ENCODE results near the gene ATP11C.

ATP11C gene

DNA sequence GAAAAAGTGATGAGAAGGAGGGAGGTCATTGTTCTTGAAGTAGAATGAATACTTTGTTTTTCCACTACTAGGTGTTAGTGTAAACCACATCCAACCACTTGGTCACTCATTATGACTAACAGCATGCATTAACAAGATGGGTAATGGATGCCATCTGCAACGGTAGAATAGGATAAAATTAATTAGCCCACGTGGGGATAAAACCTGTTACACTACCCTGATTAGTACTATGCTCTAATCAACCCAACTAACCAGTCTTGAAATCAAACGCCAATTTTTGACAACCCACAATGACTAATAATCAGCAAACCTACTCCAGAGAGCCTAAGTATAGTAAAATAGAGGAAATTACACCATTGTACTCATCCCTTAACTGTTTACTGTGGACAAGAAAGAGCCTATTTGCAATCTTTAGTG, 131.4 kb downstream of the ATP11C start:
- DNase-seq = no peak

DNA sequence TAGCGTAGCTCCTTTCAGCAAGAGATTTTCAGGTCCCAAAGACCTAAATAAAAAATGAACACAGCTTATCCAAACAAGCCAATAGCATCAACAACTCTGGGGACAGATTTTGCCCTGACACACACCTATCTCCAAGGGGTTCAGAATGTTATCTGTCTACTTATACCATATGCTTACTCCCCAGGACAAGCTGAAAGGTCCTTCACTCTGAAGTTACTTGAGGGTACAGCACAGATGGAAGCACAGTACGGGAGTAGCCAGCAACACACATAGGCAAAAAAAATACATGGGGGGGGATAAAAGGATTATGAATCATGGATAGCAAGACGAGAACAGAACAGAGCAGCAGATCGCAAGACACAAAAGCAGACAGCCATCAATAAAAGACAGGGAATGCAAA, 134.2 kb downstream of the ATP11C start:
- no peak for DNase-seq

DNA sequence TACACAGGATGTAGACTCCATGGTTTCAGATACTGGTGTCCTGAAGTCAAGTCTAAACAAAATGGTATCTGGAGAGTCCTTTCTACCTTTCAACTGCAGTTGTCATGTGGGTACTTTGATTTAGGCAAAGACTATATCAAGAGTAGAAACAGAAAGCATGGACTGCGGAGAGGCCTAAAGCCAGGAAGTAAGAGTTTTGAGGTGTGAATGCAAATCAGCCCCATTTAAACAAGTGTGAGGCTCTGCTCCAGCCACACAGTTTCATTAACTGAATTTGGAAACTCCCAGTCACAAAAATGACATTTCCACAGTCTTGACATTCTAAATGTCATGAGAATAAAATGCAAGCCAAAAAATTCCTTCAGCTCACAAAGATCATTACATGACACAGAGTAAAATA, 137.7 kb downstream of the ATP11C start:
- no peak for DNase-seq

DNA sequence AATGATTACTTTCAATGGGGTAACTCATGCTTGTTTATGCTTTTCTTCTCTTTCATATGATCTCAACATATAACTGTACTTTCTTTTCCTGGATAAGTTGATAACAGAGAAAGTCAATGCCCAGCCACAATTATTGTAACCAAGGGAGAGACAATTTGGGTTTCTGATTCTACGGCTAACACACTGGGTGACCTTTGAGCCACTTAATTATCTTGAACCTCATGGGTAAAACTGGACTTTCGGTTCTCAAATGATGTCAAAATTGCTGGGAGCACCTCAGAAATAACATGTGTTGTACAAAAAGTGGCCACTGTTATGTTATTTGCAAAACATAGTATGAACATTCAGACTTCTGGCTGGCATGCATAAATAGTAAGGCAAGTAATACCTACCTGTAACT, 145.3 kb downstream of the ATP11C start:
- no peak for DNase-seq

DNA sequence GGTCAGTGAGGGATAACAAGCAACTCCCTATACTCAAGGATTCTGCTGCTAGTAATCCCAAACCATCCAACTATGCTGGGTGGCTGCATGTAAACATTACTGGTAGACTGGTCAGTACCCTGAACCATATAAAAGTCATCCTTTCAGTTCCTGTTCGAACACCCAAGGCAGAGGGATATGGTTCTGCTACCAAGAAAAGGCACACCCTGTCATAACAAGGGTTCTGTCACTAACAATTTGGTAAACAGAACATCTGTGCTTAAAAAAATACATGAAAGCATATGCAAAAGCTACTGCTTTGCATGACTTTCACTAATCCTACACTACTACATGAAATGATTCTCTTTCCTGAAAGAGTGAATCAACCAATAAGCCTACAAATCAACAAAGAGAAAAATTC, 148.0 kb downstream of the ATP11C start:
- no peak for DNase-seq

DNA sequence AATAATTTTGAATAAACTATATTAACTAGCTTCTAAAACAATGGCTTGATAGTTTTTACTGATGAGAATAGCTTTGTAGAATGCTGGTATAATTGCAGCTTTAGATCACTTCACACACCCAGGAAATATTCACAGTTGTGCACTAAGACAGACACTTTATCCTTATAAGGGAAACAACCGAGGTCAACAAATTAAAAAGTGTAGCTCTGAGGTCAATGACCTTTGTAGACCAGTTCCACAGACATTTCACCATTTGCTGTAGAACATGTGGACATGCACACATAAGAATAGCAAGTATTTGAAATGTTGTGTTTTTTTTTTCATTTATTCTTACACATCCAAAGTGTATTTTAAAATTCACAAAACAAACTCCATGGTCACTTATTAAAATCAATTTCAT, 148.9 kb downstream of the ATP11C start:
- no peak for DNase-seq

DNA sequence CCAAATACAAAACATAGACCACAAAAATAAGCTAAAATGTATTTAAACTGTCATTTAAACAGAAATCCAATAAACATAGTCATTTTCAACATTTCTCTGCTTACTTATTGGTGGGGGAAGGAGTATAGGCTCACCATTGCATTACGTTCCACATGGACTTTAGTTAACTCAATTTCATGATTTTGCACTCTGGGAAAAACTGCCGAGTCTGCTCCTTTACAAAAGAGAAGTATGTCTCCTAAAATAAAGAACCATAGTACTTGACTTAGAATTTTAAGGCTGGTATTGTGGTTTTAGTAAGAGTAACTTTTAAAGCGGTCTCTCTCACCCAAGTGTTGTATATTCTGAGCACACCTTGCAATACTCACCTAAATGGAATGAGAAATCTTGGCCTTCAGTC, 149.8 kb downstream of the ATP11C start:
- no peak for DNase-seq

DNA sequence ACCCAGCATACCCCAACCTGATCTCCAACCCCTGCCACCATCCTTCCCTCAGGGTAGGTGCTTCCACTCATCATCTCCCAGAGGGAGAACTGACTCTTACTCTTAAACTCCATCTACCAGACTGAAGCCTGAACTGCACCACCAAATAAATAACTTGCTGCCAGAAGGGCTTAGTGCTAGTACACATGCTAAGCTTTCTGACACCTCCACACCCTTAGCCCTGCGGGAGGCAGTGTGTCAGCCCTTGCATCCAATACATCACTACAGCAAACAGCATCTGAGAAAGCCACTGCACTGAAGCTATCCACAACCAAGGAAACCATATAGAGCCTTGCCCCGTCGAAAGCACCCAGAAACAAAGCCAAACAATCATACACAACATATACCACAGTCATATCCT, 156.3 kb downstream of the ATP11C start:
- no peak for DNase-seq

DNA sequence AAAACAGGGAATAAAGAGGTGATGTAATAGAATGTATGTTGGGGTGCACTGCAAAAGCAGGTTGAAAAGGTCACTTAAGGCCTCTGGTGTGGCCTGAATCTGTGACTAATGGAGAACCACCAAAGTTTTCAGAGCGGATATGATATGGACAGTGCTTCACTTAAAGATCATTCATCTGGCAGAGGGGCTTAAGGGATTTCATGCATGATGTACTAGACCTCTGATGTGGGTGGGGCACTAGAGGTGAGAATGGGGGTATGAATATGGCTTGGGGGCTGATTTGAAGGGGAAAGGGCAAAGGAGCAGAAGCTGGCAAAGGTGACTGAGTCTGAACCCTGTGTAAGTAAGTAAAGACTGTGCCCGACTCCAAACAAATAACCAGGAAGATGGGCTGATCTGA, 162.5 kb downstream of the ATP11C start:
- DNase-seq = no peak

DNA sequence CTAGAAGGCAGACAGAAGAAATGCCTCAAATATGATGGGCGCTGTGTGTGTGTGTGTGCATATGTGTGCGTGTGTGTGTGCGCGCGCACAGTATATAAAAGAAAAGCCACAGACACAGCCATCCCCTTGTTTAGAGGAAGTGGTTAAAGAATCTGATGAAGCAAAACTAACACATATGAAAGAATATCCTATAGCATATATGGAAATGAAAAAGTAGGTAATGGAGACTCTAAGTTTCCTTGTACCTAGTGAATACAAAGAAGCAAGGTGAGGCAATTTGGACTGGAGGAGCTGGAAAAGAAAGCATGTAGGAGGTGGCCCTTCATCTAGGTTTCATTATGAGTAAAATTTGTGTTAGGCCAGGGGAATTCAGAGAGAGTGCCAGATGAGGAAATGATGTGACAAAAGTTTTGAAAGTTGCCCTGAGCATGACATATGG, 166.3 kb downstream of the ATP11C start:
- no peak for DNase-seq

DNA sequence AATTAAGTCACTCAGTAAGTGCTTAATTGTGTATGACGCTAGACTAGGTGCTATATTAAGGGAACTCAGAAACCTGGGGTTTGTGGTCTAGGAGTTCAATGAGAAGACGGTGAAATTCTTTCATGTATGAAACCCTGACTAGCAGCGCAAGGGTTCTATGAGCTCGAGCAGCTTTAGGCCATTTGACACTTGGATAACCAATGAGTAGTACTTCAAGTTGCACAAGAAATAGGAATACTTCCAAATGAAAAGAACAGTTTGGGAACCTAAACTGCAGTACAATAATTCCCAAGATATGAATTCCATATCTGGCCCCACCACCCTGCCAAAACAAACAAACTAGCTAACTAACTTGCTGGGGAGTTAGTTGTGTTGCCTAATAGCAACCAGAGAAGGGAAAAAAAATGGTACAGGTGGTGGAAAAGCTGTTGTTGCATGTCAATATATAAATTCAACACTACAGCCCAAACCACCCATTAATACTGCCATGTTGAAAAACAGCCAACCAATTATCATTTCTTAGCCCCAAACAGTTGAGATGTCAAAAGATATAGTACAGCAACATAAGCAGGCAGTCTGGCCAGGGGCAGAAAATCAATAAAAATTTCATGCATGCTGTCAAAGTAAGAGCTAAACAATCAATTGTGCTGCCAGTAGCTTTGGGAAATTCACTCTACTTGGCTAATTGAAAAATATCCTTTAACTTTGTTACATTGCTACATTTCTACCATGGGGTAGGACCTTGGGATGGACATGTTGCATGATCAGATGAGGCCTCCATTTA, 170.3 kb downstream of the ATP11C start:
- DNase-seq = peak; percentile 10

DNA sequence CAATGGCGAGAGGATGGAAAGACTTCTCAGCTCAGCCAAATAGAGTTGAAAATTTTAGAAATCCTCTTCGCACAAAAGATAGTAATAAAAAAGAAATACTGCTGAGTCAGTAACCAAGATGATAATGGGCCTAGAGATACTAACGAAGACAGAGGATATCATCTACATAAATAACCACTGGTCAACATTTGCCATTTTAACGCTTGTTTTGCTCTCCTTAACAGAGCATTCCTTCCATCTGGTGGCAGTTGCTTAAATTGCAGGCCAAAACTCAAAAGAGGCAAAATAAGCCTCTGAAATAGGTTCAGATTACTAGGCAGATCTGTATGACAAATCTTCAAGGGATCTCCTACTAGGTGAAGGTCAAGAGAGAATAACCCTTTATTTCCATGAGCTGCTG, 173.2 kb downstream of the ATP11C start:
- no peak for DNase-seq

DNA sequence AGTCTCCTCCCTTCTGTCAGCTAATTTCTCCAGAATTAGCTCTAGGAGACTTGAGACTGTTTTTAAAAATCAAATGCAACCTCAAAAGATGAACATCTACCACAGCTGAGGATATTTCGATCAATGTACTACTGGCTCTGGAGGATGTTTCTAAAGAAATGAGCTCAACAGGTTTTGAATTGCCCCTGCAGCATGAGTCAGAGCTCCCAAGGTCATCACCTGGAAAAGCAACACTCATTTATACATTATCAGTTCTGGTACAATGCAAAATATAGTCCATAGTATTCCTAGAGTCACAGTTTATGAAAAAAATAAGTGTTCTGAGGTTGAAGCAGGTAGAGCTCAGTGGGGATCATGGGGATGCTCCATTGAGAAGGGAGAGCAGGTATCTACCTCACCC, 174.0 kb downstream of the ATP11C start:
- no peak for DNase-seq

DNA sequence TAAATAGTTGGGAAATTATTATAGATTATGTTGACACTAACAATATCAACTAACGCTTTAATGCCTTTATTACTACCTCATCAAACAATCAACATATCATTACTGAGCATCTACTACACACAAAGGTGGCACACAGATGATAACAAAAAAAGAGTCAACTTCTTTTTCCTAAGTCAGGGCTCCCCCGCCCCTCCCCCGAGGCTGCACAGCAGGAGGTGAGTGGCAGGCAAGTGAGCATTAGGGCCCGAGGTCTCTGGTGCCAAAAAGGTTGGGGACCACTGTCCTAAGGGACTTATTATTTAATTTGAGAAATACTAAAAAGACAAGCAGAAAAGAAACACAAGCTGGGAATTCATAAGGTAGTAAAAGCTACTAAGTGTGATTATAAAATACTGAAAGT, 174.6 kb downstream of the ATP11C start:
- no peak for DNase-seq

DNA sequence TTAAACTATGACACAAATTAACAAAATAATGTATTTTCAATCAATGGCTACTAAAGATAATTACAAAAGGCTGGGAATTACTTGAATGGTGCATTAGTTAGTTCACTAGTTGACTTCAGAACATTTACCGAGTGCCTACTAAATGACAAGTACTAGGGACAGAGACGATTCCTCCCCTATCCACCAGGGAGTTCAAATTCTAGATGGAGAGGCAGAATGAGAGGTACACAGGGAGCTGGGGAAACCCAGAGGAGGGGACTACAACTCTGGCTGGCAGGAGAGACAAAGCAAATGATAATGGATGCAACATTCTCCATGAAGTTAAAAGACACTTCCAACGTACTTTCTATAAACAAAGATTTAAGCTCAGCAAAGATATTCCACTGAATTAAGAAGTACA, 181.8 kb downstream of the ATP11C start:
- DNase-seq = no peak

DNA sequence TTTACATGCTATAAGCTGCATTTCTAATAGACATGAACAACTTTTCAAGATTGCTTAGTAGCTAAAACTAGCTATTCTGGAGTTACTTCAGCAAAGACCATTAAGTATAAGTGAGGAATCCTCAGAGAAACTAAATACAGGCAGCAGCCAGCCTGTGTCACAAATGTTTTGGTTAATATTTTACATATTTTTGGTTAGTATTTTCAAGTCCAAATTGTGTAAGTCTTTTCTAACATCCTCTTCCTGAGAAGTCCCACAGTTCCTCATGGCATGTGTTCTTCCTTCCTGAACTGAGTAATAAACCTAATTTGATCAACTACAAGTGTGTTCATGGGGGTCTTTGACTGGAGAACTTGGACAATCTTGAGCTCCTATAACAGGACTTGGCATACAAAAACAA, 182.5 kb downstream of the ATP11C start:
- DNase-seq = peak; percentile 14

DNA sequence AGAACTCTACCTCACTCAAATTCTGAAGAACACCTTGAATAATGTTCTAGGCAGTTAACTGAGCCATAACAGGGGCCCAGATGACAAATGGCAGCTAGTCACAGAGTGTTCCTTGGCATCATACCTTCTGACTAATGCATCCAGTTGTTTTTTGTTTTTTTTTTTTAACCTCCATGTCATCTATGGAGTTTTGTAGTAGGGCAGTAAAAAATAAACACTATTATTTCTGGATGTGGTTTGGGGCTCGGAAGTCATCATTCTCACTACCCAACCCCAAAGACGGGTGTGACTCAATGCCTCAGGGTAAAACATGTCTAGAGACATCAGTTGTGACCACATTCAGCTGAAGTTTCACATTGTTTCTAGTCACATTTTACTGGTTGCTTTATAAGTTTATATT, 193.7 kb downstream of the ATP11C start:
- DNase-seq = peak; percentile 50

DNA sequence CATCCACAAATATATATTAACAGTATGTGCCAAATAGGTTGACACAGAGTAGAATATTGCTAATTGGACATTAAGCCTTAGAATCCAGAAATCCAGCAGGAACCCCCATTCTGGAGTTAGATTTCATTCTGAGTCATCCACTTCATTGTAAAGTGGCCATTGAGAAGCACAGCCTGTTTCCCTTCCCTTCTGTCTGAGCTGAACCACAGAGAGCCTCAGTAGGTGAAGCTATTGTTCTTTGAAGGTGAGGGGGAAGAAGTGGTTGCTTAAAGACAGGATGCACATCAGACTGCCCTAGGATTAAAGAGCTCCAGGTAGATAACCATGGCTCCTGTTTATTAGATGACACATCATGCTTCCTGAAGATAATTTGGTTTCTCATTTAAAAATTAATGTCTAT, 194.3 kb downstream of the ATP11C start:
- peak; percentile 11 for DNase-seq

DNA sequence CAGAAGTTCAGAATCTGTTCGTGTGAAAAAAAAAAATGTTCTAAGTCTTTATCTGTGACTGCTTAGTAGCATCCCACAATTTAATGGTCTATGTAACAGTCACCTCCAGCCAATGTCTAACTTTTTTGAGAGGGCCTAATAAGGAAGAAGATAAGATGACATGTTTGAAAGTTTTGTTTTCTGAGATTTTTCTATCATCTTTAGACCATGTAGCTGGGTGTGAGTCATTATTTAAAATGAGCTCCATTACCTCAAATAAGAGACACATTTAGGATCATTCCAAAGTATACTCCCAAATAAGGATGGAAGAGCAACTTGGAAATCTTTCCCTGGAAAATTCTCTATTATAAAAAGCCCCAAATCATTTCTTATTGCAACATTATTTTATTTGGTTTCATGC, 196.7 kb downstream of the ATP11C start:
- DNase-seq = peak; percentile 20

DNA sequence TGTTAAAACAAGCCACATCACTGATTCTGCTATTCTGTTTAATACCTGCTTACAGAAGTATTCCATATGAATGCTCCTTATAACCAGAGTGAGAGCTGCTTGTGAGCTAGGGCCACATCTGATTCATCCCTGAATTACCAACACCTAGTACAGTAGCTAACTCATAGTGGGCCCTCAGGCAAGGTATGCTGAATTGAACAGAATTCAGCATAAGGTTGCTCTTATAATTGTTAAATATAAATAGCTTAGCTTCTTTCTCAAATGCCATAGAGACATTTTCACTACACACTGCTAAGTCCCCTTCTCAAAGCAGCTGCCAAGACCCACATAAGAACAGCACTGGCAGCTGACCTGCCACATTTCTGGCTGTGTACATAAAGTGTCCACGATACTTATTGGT, 197.9 kb downstream of the ATP11C start:
- DNase-seq = no peak

DNA sequence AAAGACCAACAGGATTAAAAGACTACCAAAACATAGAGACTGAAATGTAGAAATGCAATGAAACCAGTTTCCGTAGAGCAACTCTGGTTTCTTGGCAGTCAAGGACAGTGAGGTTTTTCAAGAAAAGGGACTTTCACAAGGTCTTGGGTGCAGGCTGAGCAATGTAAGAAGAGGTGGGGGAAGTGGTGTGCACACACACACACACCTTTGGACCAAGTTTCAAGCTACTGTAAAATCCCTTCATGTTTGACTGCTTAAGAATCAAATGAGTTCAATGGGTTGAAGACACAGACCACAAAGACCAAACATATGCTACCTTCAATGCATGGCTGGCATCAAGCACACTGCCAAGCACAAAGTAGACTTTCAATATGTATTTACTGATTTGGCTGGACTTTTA, 207.1 kb downstream of the ATP11C start:
- no peak for DNase-seq

DNA sequence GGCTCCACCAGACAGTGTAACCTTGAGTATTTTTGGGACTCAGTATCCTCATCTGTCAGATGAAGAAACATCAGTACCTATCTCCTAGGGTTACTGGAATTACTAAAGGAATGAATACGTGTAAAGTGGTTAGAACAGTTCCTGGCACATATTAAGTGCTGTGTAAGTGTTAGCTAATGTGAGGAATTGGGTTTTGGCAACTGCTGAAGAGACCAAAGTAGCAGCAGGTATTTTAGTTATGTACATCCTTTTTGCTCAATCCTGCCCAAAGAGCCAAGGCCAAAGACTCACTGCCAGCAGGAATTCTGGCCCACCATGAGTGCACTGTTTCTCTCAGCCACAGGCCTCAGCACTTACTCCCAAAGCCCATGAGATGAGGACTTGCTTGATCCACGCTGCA, 208.2 kb downstream of the ATP11C start:
- DNase-seq = no peak

DNA sequence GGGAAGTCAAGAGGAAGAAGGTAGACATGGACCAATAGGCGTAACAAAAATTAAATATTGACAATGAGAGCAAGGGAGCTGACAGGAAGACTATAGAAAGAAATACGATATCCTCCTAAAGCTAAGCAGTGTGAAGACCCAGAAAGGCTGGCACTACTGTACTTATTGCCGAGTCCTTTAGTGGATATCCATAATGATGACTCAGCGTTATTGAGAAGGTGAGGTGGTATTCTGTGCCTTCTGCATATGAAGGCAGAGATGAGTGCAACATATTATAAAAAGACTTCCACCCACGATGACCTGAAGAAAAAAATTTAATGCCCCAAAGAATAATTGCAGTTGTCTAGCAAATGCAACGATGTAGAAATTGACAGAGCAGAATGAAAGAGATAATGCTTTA, 211.9 kb downstream of the ATP11C start:
- no peak for DNase-seq

DNA sequence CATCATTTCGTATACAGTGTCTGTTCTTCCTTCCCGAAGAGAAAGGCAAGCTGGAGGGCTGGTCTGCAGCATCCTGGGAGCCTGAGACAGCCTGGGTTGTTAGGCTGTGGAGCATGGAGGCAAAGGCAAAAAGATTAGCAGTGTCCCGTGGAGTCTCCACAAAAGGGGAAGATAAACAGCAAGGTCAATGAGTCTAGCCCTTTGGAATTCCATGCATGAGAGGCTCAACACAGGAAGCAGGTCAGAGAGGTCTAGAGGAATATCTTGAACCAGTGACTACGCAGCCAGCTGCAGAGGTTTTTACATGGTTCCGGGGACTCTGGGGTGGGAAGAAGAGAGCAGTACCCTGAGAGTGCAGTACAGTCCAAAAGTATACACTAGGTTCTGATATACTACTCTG, 212.7 kb downstream of the ATP11C start:
- peak; percentile 35 for DNase-seq

DNA sequence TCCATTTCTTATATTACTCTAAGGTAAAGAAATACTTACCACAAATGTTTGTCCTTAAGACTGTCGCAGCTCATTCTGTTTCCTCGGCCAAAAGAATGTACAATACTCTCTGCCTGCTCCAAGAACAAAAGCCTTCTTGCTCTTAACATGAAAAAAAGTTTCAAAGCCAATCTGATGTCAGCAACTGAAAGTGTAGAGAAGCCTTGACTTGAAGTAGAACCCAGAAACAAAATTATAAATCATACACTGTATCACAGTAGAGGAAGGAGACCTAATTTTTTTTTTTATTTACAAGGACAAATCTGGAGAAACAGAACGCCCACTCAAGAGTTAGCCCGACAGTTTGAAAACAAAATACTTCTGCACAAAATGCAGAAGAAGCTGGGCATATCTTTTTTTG, 224.8 kb downstream of the ATP11C start, which contains the start of gene MCF2:
Gene MCF2 (minus strand): TSS at position 101 of the 400 bp plus-strand sequence. CDS start 56,423 bp downstream, outside the sequence.
- DNase-seq = no peak

Measured in fibroblast of skin of right quadriceps (primary cell).